Measurements from ENCODE around the gene TNFRSF1A. TPM values are rescaled to one million over a fixed set of nuclear protein-coding genes. Genes with fewer than 3 reads are reported as not detected.

Gene TNFRSF1A
- total RNA-seq, 1 experiment from 2014 or later = 84.6 TPM

- no peak overlapping the region for H3K4me3 ChIP-seq (ENCODE audit: insufficient read depth, low read depth, low read length)
- no peaks in the 10 kb centered on the region for H3K27me3 ChIP-seq (ENCODE audit: control insufficient read depth, insufficient read depth, low read length)
- H3K36me3 ChIP-seq (replicated peaks; ENCODE audit: control insufficient read depth, insufficient read depth, low read length) = peaks cover 27% of the 10 kb centered on the region
- DNase-seq = no peak
These were observed 10.7 kb downstream of the TNFRSF1A start for GRCh38 chr12:6330999-6331714.

DNA sequence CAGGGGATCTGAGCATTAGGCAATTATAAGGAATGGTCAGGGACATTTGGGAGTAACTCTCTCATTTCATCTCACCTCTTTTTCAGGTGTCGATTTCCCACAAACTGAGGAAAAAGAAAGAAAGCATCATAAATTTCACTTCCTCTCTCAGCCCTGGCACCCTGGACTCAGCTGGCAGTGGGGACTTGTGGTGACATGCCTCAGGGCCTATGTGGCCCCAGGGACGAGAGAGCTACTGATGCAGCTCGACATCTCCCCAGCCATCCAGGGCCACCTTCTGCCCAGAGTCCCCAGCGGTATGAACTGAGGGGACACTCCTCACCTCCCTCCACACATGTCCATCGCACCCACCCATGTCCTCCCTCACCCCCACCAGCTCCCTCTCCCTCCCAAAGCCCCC, 11.7 kb downstream of the TNFRSF1A start:
- Histone ChIP-seq H3K4me3 (ENCODE audit: insufficient read depth, low read depth, low read length) (no peak overlapping the region), H3K27me3 (ENCODE audit: control insufficient read depth, insufficient read depth, low read length) (no peaks in the 10 kb centered on the region), H3K36me3 (replicated peaks; ENCODE audit: control insufficient read depth, insufficient read depth, low read length) (peaks cover 28% of the 10 kb centered on the region)
- no peak for DNase-seq

- Histone ChIP-seq H3K36me3 (replicated peaks; ENCODE audit: control insufficient read depth, insufficient read depth, low read length) (peaks cover 28% of the 10 kb centered on the region), H3K4me3 (ENCODE audit: insufficient read depth, low read depth, low read length) (no peak overlapping the region), H3K27me3 (ENCODE audit: control insufficient read depth, insufficient read depth, low read length) (no peaks in the 10 kb centered on the region)
- no peak for DNase-seq
These were observed 12.2 kb downstream of the TNFRSF1A start for GRCh38 chr12:6329703-6330064.

DNA sequence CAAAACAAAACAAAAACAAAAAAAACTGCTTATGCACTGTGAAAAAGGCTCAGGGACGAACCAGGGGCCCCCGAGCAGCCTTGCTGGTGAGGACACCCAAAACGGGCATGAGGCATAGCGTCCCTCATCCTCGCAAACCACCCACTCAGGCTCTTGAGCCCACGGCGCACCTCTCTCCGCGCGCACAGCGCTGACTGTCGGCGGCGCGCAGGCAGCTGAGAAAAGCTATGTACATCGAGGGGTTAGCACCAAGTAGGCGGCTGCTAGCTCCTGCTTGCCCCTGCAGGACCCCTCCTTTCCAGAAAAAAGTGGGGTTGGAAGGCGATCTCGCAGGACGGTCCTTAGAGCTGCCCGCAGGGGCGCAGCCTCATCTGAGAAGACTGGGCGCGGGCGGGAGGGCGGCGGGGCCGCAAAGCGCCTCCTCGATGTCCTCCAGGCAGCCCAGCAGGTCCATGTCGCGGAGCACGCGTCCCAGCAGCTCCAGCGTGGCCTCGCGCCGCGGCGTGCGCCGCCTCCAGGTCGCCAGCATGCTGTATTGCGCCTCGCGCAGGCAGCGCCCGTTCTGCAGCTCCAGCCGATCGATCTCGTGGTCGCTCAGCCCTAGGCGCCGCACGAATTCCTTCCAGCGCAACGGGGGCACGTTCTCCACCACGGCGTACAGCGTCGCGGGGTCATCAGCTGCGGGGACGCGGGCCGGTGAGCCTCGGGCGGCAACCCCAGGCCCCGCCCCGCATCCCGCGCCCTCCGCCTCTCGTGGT, 12.8 kb downstream of the TNFRSF1A start:
- H3K27me3 ChIP-seq (ENCODE audit: control insufficient read depth, insufficient read depth, low read length) = no peaks in the 10 kb centered on the region
- H3K4me3 ChIP-seq (ENCODE audit: insufficient read depth, low read depth, low read length) = peak overlapping the region; percentile 8; the same call in 1 of the 2 replicates
- H3K36me3 ChIP-seq (replicated peaks; ENCODE audit: control insufficient read depth, insufficient read depth, low read length) = peaks cover 27% of the 10 kb centered on the region
- DNase-seq = peak; percentile 75

DNA sequence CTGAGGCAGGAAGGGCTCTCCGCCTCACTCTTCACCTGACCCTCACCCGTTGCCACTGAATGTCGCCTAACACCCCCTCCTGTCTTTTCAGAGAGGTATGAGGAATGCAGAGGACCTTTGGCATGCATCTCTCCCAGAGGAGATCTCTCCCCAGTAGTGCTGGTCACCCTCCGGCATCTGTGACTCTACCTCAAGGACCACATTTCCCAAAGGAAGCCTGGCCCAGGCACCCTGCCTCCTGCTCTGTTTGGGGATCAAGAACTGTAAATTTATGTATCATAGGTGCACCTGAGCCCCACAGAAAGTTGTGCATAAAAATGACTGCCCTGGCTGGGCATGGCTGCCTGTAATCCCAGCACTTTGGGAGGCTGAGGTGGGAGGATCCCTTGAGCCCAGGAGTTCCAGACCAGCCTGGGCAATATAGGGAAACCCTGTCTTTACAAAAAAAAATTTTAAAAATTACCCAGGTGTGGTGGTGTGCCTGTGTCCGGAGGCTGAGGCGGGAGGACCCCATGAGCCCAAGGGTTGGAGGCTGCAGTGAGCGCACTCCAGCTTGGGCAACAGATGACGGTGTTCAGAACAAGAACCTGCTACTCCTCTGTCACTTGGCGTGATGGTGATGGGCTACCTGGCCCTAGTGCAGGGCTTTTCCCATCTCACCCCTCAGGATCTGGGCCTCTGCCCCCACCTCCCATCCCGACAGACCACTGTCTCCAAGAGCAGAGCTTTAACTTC, 13.7 kb downstream of the TNFRSF1A start:
- no peaks in the 10 kb centered on the region for H3K27me3 ChIP-seq (ENCODE audit: control insufficient read depth, insufficient read depth, low read length)
- peaks cover 18% of the 10 kb centered on the region for H3K36me3 ChIP-seq (replicated peaks; ENCODE audit: control insufficient read depth, insufficient read depth, low read length)
- H3K4me3 ChIP-seq (ENCODE audit: insufficient read depth, low read depth, low read length) = no peak overlapping the region
- DNase-seq = no peak

DNA sequence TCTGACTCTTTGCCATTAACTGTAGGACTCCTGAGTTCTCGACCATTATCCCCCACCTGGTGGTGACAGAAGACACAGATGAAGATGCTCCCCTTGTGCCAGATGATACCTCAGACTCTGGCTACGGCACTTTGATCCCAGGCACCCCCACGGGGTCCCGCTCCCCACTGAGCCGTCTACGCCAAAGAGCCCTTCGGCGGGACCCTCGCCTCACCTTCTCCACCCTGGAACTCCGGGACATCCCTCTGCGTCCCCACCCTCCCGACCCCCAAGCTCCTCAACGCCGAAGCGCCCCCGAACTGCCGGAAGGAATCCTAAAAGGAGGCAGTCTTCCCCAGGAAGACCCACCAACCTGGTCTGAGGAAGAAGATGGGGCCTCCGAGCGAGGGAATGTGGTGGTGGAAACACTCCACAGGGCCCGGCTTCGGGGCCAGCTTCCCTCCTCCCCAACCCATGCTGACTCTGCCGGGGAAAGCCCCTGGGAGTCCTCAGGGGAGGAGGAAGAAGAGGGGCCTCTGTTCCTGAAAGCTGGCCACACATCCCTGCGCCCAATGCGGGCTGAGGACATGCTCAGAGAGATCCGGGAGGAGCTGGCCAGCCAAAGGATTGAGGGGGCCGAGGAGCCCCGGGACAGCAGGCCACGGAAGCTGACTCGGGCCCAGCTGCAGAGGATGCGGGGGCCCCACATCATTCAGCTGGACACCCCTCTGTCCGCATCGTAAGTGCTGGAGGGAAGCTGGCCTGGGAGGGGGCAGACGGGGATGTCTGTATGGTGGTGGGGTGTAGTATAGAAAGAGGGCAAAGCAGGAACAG, 14.4 kb downstream of the TNFRSF1A start:
- peak; percentile 76 for DNase-seq
- Histone ChIP-seq H3K36me3 (replicated peaks; ENCODE audit: control insufficient read depth, insufficient read depth, low read length) (peaks cover 17% of the 10 kb centered on the region), H3K27me3 (ENCODE audit: control insufficient read depth, insufficient read depth, low read length) (no peaks in the 10 kb centered on the region), H3K4me3 (ENCODE audit: insufficient read depth, low read depth, low read length) (no peak overlapping the region)

DNA sequence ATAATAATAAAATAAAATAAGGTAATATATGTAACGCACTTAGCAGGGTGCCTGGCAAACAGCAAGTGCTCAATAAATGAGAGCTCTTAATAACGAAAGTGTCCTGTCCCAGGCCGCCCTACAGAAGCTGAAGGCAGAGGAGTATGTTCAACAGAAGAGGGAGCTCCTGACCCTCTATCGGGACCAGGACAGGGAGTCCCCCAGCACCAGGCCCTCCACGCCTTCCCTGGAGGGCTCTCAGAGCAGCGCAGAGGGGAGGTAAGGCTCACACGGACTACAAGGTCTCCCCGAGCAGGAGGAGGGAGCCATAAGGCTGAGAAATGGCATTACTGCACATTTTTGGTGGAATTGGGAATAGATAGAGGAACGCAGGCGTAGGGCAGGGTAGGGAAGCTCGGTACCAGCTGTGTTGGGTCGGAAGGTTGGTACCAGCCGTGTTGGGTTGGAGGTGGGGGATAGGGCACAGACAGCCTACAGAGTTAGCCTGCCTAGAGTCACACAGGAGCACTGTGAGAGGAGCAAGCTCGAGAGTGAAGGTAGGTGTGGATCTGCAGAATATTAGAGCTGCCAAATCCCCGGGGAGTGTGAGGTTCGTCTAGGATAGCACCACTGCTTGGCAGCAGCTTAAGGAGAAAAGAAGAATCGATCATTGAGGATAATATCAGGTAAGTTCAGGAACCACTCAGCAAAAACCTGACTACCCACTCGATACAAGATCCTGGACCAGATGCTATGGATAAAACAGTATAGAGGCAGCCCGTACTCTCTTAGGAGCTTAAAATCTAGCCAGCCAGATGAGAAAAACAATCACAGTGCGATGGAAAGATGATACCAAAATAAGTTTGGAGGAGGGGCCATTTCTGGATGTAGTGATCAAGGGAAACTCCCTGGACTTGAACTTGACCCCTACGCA, 15.3 kb downstream of the TNFRSF1A start:
- Histone ChIP-seq H3K36me3 (replicated peaks; ENCODE audit: control insufficient read depth, insufficient read depth, low read length) (peaks cover 16% of the 10 kb centered on the region), H3K27me3 (ENCODE audit: control insufficient read depth, insufficient read depth, low read length) (no peaks in the 10 kb centered on the region)
- DNase-seq = peak; percentile 94

DNA sequence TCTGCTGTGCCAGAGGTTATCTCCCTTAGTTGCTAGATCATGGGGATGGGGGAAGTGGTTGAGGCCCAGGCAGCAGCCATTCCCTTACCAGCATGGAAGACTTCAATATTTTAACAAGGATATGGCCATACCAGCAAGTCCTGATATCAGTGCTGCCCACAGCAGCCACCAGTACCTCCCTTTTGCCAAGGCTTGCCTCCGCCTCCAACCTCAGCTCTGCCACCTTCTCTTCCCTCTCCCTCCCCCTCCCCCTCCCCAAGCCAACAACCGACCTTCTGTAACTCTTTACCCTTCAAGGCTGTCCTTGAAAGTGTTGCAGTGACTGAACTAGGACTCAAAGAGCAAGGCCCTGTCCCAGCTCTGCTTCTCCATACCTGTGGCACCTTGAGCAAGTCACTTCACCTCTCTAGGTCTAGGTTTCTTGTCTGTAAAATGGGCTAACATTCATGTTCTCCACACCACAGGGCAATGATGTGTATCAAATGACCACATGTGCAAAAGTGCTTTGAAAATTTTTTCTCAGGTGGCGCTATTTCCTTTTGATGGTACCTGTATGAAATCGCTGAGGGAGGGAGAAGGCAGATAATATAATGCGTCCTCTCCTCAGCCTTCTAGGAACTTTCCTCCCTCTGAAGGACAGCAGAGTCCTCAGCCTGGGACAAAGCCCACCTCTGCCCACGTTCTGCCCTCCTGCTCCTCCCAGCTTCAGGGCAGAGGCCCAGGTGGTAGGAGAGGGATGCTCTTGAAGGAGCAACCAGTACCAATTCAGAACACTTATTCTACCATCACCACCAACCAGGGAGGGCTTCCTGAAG, 16.7 kb downstream of the TNFRSF1A start:
- no peak for DNase-seq
- Histone ChIP-seq H3K4me3 (ENCODE audit: insufficient read depth, low read depth, low read length) (no peak overlapping the region), H3K36me3 (replicated peaks; ENCODE audit: control insufficient read depth, insufficient read depth, low read length) (peaks cover 11% of the 10 kb centered on the region), H3K27me3 (ENCODE audit: control insufficient read depth, insufficient read depth, low read length) (no peaks in the 10 kb centered on the region)

More for the DNA sequence above, 15.3 kb downstream of the TNFRSF1A start:
- H3K4me3 ChIP-seq (ENCODE audit: insufficient read depth, low read depth, low read length) = no peak overlapping the region

DNA sequence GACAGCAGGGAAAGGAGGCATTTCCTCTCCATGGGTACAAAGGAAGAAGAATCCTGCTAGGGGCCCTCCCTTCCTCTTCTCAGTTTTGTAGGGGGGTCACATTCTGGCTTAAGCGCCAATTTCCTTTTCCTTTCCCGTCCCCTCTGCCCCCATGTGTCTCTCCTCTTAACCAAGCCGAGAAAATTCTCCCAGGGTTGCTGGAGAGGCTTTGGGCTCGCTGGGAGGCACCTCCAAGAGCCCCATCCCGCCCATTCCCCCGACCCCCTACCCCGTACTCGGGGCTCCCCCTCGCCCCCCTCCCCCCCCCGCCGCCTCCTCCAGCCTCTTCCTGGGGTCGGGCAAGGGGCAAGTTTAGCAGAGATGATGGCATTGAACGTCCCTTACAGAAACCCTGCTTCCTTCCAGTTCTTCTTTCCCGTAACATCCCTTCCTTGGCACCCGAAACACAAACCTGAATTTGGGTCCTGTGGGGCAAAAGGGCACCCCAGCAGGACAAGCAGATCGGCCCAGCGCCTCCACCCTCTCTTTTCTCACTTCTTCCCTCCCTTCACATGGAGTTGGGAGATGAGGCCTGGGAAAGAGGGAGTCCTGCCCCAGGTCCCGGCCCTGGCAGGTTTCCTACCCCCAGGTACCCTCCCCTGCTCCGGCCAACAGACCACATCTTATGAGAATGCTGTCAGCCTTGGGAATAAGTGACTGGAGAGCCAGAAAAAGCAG, 17.7 kb downstream of the TNFRSF1A start:
- no peaks in the 10 kb centered on the region for H3K27me3 ChIP-seq (ENCODE audit: control insufficient read depth, insufficient read depth, low read length)
- DNase-seq = peak; percentile 69
- peaks cover 16% of the 10 kb centered on the region for H3K36me3 ChIP-seq (replicated peaks; ENCODE audit: control insufficient read depth, insufficient read depth, low read length)
- H3K4me3 ChIP-seq (ENCODE audit: insufficient read depth, low read depth, low read length) = peak overlapping the region; percentile 24

DNA sequence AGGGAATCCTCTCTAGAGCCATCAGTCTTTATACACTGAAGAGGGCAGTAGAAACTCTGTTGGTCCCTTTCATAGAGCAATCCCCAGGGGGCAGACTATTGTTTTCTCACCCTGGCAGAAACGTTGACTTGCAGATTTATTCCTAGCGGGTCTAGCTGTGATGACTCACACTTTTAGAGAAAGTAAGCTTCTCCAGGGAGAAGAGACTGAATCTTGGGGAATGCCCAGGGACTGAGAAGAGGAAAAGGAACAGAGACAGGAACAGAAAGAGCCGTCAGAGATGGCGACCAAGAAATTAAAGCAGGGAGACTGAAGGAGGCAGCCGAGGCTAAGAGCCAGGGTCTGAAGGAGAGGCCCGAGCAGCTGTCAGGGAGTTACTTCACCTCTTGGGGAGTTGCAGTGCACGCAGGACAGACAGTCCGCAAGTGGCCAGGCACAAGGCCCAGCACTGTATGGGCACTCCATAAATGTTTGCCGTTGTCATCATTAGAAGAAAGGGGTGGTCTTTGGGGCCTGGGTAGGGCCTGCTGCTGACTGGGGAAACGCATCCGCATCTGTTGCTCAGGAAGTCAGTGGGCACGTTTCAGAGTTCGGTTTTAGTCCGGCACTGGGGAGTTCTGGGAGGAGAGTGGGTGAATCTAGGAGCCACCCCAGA, 18.4 kb downstream of the TNFRSF1A start:
- Histone ChIP-seq H3K4me3 (ENCODE audit: insufficient read depth, low read depth, low read length) (peak overlapping the region; percentile 24), H3K27me3 (ENCODE audit: control insufficient read depth, insufficient read depth, low read length) (no peaks in the 10 kb centered on the region), H3K36me3 (replicated peaks; ENCODE audit: control insufficient read depth, insufficient read depth, low read length) (peaks cover 16% of the 10 kb centered on the region)
- peak; percentile 89 for DNase-seq

GRCh38 chr12:6322969-6323339, 18.9 kb downstream of the TNFRSF1A start:
- H3K4me3 ChIP-seq (ENCODE audit: insufficient read depth, low read depth, low read length) = no peak overlapping the region
- peak; percentile 58 for DNase-seq
- H3K36me3 ChIP-seq (replicated peaks; ENCODE audit: control insufficient read depth, insufficient read depth, low read length) = peaks cover 16% of the 10 kb centered on the region
- no peaks in the 10 kb centered on the region for H3K27me3 ChIP-seq (ENCODE audit: control insufficient read depth, insufficient read depth, low read length)

GRCh38 chr12:6322352-6322751, 19.5 kb downstream of the TNFRSF1A start:
- Histone ChIP-seq H3K4me3 (ENCODE audit: insufficient read depth, low read depth, low read length) (no peak overlapping the region), H3K27me3 (ENCODE audit: control insufficient read depth, insufficient read depth, low read length) (no peaks in the 10 kb centered on the region), H3K36me3 (replicated peaks; ENCODE audit: control insufficient read depth, insufficient read depth, low read length) (peaks cover 16% of the 10 kb centered on the region)
- no peak for DNase-seq

All from H7 (cell line).